HepG2 (cell line): ENCODE measurements around the gene TBX5.

Source experiments
- AKNA ChIP-seq: sonication (generic); formaldehyde crosslinking; IDR thresholded peaks from 2 replicates; pipeline ENCODE4 v1.4.0; 2020; ENCODE audit warnings: missing genetic modification reagents, borderline replicate concordance
- CTCF ChIP-seq: sonication (generic); formaldehyde crosslinking; IDR thresholded peaks from 2 replicates; pipeline ENCODE4 v1.5.0; 2020; ENCODE audit warnings: mild to moderate bottlenecking, missing genetic modification reagents, moderate library complexity
- HNF4G ChIP-seq, 2 experiments: sonication (generic) in 1 of 2; formaldehyde crosslinking in 1 of 2; IDR thresholded peaks; 2 replicates each; pipeline versions ENCODE4 v1.4.0 to v1.6.1; 2011 to 2020; ENCODE audit warnings: borderline replicate concordance in 2 of 2, low read depth in 2 of 2, mild to moderate bottlenecking in 2 of 2, low read length in 1 of 2, missing genetic modification reagents in 1 of 2, moderate library complexity in 1 of 2
- KLF6 ChIP-seq: IDR thresholded peaks from 2 replicates; pipeline ENCODE4 v1.8.0; 2016; ENCODE audit warnings: missing biosample characterization, missing genetic modification reagents
- NFYB ChIP-seq: sonication (generic); formaldehyde crosslinking; IDR thresholded peaks from 2 replicates; pipeline ENCODE4 v1.4.0; 2020; ENCODE audit warnings: missing genetic modification reagents
- NRL ChIP-seq: sonication (generic); formaldehyde crosslinking; IDR thresholded peaks from 2 replicates; pipeline ENCODE4 v1.5.0; 2020; ENCODE audit warnings: missing genetic modification reagents, mild to moderate bottlenecking, moderate library complexity, borderline replicate concordance
- TEAD2 ChIP-seq: sonication (generic); formaldehyde crosslinking; IDR thresholded peaks from 2 replicates; pipeline ENCODE4 v1.9.0; 2021; ENCODE audit warnings: missing genetic modification reagents
- TF ChIP-seq, protein P1 (sequence below): sonication (generic); formaldehyde crosslinking; IDR thresholded peaks from 2 replicates; pipeline ENCODE4 v1.5.1; 2020; ENCODE audit warnings: mild to moderate bottlenecking, missing genetic modification reagents
- TF ChIP-seq, protein P2 (sequence below): sonication (generic); formaldehyde crosslinking; IDR thresholded peaks from 2 replicates; pipeline ENCODE4 v1.4.0; 2020; ENCODE audit warnings: missing genetic modification reagents
- TF ChIP-seq, protein P3 (sequence below): sonication (generic); formaldehyde crosslinking; IDR thresholded peaks from 2 replicates; pipeline ENCODE4 v1.4.0; 2020; ENCODE audit warnings: missing genetic modification reagents

DNA sequence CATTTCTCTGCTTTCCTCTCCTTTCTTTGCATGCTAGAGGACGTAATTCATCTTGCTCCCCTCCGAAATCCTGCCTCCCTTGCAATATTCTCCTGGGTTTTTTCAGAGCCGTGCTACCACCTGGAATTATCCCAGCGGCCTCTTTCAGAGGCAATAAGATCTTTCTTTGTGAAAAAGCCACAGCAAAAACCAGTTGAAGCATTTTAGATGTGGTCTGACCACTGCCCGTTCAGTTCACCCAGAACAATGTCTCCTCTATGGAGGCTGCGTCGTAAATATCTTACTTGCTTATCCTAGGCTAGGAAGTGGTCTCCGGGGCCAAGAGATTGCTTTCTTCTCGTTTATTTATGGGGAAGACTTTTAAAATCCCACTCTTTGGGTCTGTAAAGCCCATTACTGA lies 85.8 kb downstream of the TBX5 start:
- TF ChIP-seq NFYB (no peak), TEAD2 (no peak), NRL (CRISPR knock-in tag) (no peak), HNF4G (IDR thresholded peaks at IDR 0.05; ENCODE audit: borderline replicate concordance, low read depth, low read length) (no peak), HNF4G (CRISPR knock-in tag; IDR thresholded peaks at IDR 0.05; ENCODE audit: borderline replicate concordance, low read depth) (no peak), CTCF (CRISPR knock-in tag) (no peak), AKNA (CRISPR knock-in tag) (no peak), KLF6 (no peak)
- TF ChIP-seq, protein P1, sequence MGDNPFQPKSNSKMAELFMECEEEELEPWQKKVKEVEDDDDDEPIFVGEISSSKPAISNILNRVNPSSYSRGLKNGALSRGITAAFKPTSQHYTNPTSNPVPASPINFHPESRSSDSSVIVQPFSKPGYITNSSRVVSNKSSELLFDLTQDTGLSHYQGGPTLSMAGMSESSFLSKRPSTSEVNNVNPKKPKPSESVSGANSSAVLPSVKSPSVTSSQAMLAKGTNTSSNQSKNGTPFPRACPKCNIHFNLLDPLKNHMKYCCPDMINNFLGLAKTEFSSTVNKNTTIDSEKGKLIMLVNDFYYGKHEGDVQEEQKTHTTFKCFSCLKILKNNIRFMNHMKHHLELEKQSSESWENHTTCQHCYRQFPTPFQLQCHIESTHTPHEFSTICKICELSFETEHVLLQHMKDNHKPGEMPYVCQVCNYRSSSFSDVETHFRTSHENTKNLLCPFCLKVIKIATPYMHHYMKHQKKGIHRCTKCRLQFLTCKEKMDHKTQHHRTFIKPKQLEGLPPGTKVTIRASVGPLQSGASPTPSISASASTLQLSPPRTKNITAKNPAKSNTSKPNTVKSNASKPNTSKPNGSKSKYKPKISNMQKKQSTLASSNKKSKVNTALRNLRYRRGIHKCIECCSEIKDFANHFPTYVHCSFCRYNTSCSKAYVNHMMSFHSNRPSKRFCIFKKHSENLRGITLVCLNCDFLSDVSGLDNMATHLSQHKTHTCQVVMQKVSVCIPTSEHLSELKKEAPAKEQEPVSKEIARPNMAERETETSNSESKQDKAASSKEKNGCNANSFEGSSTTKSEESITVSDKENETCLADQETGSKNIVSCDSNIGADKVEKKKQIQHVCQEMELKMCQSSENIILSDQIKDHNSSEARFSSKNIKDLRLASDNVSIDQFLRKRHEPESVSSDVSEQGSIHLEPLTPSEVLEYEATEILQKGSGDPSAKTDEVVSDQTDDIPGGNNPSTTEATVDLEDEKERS (CRISPR knock-in tag), result no peak
- TF ChIP-seq, protein P2, sequence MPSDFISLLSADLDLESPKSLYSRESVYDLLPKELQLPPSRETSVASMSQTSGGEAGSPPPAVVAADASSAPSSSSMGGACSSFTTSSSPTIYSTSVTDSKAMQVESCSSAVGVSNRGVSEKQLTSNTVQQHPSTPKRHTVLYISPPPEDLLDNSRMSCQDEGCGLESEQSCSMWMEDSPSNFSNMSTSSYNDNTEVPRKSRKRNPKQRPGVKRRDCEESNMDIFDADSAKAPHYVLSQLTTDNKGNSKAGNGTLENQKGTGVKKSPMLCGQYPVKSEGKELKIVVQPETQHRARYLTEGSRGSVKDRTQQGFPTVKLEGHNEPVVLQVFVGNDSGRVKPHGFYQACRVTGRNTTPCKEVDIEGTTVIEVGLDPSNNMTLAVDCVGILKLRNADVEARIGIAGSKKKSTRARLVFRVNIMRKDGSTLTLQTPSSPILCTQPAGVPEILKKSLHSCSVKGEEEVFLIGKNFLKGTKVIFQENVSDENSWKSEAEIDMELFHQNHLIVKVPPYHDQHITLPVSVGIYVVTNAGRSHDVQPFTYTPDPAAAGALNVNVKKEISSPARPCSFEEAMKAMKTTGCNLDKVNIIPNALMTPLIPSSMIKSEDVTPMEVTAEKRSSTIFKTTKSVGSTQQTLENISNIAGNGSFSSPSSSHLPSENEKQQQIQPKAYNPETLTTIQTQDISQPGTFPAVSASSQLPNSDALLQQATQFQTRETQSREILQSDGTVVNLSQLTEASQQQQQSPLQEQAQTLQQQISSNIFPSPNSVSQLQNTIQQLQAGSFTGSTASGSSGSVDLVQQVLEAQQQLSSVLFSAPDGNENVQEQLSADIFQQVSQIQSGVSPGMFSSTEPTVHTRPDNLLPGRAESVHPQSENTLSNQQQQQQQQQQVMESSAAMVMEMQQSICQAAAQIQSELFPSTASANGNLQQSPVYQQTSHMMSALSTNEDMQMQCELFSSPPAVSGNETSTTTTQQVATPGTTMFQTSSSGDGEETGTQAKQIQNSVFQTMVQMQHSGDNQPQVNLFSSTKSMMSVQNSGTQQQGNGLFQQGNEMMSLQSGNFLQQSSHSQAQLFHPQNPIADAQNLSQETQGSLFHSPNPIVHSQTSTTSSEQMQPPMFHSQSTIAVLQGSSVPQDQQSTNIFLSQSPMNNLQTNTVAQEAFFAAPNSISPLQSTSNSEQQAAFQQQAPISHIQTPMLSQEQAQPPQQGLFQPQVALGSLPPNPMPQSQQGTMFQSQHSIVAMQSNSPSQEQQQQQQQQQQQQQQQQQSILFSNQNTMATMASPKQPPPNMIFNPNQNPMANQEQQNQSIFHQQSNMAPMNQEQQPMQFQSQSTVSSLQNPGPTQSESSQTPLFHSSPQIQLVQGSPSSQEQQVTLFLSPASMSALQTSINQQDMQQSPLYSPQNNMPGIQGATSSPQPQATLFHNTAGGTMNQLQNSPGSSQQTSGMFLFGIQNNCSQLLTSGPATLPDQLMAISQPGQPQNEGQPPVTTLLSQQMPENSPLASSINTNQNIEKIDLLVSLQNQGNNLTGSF (CRISPR knock-in tag), result no peak
- TF ChIP-seq, protein P3, sequence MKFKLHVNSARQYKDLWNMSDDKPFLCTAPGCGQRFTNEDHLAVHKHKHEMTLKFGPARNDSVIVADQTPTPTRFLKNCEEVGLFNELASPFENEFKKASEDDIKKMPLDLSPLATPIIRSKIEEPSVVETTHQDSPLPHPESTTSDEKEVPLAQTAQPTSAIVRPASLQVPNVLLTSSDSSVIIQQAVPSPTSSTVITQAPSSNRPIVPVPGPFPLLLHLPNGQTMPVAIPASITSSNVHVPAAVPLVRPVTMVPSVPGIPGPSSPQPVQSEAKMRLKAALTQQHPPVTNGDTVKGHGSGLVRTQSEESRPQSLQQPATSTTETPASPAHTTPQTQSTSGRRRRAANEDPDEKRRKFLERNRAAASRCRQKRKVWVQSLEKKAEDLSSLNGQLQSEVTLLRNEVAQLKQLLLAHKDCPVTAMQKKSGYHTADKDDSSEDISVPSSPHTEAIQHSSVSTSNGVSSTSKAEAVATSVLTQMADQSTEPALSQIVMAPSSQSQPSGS (CRISPR knock-in tag), result no peak
